Stimulated activated CD4-positive, alpha-beta T cell treated with anti-CD3 and anti-CD28 coated beads, Interleukin-1b, Interleukin-23, amount 100 ng/mL, for 1 hour (primary cell): ENCODE measurements around the gene KCNJ5.

Experiments used
- DNase-seq, 2 donors: peaks; one replicate each; pipeline ENCODE4 v3.0.0-alpha.2; 2020; ENCODE audit warnings: low read depth in 2 of 2

The KCNJ5 gene

DNA sequence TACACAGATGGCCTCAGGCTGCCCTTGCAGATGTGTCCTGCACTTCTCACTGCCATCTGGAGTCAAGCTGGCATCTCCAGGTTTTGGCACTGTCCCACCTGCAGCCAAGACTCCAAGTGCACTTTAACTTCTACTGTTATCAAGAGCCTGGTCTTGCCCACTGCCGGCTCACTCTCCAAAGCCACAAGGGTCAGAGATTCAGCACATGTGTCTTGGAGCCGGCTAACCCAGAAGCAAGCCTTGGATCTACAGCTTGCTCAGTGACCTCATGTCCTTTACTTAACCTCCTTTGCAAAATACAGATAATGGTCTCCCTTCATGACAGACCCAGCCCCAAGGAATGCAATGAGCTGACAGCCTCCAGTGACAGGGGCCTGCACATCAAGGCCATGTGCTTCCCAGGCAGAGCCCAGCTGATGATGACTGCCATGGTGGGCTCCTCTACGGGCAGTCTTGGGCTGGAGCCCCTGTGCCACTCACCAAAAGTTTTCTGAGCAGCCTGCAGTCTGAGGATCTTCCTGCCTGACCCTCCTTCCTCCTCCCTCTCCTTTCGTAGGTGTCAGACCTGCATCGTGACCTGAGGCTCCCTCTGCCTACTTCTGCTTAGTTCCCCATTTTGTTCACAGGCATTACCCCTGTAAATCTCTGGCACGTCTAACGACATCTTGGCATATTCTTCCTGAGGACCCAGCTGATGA is 42.5 kb downstream of the KCNJ5 start:
- no peak for DNase-seq

DNA sequence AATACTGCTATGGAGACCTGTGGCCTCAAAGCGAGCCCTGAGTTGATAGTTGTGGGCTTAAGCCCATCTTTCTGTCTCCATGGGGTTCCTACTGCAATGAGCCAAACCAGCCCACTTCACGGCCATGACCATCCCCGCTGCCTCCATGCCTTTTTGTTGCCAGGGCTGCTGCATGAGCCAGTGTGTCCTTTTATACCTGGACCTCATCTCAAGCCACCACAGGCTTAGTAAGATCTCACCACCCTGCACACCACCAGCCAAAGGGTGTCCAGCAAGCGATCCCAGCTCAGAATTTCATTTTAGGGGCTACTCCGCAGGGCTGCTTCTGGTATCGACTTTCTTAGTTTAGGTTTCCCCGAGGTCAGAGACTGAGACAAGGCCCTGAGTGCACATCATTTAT is 43.2 kb downstream of the KCNJ5 start:
- DNase-seq, result no peak

- DNase-seq, result no peak
Observed at GRCh38 chr11:128934926-128935325, 43.8 kb downstream of the KCNJ5 start.

GRCh38 chr11:128936606-128937251 is 45.6 kb downstream of the KCNJ5 start:
- DNase-seq, result no peak

DNA sequence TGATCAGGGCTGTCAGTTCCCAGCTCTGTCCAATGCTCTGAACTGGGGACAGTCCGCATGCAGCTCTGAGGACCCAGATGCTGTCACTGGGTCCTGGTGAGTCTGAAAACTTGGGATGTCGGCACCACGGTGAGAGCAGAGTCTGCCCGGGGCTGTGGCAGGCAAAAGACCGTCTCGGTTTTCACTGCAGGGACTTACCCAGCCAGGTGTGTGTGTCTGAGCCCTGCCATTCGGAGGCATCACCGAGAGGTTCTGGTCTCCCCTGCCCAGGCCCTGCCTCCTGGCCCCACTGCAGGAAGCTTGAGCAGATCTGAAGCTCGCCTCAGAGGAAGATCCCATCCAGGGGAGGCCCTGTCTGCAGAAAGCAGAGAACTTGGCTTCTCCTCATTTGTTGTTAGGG is 46.3 kb downstream of the KCNJ5 start:
- DNase-seq, result no peak

DNA sequence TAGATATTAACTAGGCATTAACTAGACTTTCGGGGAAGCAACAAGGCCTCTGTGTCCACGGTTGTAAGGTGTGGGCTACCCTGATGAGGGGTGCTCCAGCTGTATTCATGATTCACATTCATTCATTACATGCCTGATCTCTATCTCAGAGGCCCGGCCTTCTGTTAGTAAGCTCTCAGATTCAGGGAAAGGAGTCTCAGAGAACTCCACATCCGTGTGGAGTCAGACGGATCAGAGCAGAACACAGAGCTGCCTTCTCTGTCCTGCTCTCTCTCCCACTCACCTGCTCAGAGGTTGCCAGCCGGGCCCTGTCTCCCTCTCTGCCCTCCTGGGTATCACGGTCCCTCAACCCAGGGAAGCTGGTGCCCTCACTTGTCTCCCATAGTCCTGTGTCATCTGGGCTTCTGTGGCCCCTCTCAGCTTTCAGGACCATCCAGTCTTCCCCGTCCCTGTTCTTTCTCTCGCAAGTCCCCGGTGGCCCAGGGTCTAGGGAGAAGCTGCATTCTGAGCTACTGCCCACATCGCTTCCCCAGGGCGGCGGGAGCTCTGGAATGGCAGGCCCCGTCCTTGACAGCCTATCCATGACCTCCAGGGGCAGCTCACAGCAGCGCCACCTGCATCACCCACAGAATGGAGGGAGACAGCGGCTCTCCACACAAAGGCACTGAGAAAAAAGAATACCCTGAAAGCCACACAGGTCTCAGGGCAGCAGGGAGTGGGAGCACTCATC is 47.2 kb downstream of the KCNJ5 start:
- no peak for DNase-seq

- DNase-seq, result no peak
Observed at GRCh38 chr11:128939591-128939990, 48.4 kb downstream of the KCNJ5 start.

- no peak for DNase-seq
Observed at GRCh38 chr11:128940156-128940555, 49.0 kb downstream of the KCNJ5 start.

DNA sequence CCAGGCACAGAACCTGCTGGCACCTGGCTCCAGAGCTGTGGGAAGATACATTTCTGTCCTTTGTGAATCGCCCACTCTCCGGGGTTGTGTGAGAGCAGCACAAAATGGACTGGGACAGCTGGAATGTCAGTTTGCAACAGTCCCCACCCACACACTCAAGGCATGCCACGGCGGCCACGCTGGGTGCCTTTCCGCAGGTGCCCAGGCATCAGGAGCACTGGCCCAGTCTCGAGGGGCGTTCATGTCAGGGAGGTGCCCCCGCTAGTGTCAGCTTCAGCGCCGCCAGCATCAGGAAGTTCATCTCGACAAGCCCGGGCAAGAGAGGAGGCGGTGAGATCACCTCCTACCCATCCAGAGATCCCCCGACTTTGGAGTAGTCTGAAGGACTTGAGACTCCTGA is 49.4 kb downstream of the KCNJ5 start:
- no peak for DNase-seq

- DNase-seq, result no peak
Observed at GRCh38 chr11:128941110-128941509, 50.0 kb downstream of the KCNJ5 start.

GRCh38 chr11:128941573-128942271 is 50.6 kb downstream of the KCNJ5 start:
- no peak for DNase-seq

DNA sequence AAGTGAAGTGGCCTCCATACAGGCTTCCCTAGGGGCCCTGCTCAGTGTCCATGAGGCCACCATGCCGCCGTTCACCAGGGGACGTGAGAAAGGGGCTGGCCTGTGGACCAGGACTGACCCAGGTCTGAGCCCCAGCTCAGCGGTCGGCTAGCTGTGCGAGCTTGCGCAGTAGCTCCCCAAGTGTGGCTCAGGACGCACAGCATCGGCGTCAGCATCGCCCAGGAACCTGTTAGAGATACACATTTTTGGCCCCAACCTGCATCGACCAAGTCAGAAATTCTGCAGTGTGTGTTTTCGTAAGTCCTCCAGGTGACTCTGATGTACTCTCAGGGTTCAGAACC is 51.1 kb downstream of the KCNJ5 start:
- no peak for DNase-seq

DNA sequence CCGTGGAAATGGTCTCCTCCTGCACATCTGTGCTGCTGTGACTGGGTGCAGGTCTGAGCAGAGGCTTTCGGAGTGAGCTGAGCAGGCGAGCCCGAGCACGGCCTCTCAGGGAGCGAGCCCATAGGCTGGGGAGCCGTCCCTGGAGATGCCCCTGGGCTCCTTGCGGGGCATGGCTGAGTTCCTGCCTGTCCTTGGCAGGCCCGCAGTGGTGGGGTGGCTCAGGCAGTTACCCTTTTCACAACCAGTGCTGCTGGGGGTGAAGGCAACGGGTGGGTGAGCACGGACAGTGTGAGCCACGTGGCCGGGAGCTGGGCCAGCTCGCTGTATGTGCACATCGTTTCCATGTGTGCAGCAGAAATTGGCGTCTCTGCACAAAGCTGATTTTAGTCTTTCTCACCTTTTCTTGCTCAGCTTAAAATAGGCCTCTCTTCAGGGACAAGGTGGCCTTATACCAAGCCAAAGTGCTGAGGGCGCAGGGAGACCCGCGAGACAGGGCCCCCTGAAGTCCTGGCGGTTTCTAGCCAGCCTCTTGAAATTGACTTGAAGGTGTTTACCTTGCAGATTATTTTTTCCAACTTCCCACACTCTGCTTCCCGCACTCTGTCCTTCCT is 51.8 kb downstream of the KCNJ5 start, which contains the start of gene TP53AIP1:
Gene TP53AIP1 (minus strand): TSS at position 55 of the 611 bp plus-strand sequence. CDS start 5,053 bp downstream, outside the sequence.
- DNase-seq, result no peak

- DNase-seq, result no peak
Observed at GRCh38 chr11:128943428-128943976, 52.3 kb downstream of the KCNJ5 start.

GRCh38 chr11:128946648-128947047 is 55.5 kb downstream of the KCNJ5 start:
- no peak for DNase-seq

- no peak for DNase-seq
Observed at GRCh38 chr11:128947773-128948172, 56.6 kb downstream of the KCNJ5 start.

DNA sequence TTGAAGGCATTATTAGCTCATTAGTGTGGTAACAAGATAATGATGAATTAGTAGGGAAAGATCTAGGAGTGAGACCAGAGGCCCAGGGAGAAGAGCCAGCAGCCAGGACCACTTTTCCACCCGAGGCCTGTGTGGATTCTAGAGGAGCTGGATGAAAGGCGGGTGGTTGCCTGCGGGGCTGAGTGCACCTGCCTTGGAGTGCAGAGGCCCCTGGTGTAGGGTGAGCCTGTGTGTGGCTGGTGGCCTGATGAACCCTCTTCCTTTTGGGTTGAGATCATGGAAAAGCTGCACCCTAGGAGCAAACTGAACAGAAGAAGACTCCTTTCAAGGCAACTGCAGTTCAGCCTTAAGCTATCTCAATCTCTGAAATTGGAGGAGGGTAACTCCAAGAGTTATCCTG is 57.4 kb downstream of the KCNJ5 start:
- no peak for DNase-seq

DNA sequence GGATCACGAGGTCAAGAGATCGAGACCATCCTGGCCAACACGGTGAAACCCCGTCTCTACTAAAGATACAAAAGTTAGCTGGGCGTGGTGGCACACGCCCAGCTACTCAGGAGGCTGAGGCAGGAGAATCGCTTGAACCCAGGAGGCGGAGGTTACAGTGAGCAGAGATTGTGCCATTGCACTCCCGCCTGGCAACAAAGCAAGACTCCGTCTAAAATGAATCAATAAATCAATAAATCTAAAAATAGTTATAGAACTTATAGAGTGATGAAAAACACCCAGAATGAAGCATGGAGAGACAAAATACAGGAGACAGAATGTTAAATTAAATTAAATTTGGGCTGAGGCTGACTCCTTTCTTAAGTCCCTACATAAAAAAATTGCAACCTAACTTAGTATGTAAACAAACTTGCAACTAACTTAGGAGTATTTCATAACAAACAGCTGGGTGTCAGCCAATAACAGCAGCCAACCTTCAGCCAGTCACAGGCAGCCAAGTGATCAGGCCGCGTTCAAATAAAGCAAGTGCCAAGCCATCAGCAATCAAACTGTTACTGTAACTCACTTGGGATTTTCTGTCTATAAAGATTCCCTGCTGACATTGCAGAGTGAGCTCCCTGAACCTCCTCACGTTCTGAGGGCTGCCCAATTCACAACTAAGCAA is 58.8 kb downstream of the KCNJ5 start:
- DNase-seq, result no peak

- no peak for DNase-seq
Observed at GRCh38 chr11:128953151-128953550, 62.0 kb downstream of the KCNJ5 start.

GRCh38 chr11:128955636-128956035 is 64.5 kb downstream of the KCNJ5 start:
- DNase-seq, result no peak
